WERI-Rb-1 (cell line): ENCODE measurements around the gene FRAS1.

Experiments
- DNase-seq: peaks from one replicate; pipeline ENCODE4 v3.0.0-alpha.2; 2020
- H3K27ac ChIP-seq: fragments of 250-450 bp; sonication (Bioruptor Pico); 2 replicates; pipeline ENCODE4 v1.5.1; 2020; ENCODE audit warnings: mild to moderate bottlenecking, moderate library complexity
- H3K27me3 ChIP-seq: fragments of 250-450 bp; sonication (Bioruptor Pico); 2 replicates; pipeline ENCODE4 v1.5.1; 2021; ENCODE audit warnings: mild to moderate bottlenecking, low read depth, moderate library complexity; ENCODE audit not compliant: insufficient read depth, severe bottlenecking
- H3K36me3 ChIP-seq: fragments of 250-450 bp; sonication (Bioruptor Pico); 2 replicates; pipeline ENCODE4 v1.5.1; 2020; ENCODE audit warnings: mild to moderate bottlenecking, moderate library complexity
- H3K4me3 ChIP-seq: 2 replicates; pipeline ENCODE4 v1.5.1; 2011; ENCODE audit warnings: low read depth, mild to moderate bottlenecking, control low read depth, low read length
- H3K9me3 ChIP-seq: fragments of 250-450 bp; sonication (Bioruptor Pico); 2 replicates; pipeline ENCODE4 v1.5.1; 2021; ENCODE audit warnings: mild to moderate bottlenecking, moderate library complexity; ENCODE audit not compliant: severe bottlenecking
- TF ChIP-seq, protein P1 (sequence below): IDR thresholded peaks from 2 replicates; pipeline ENCODE4 v1.5.1; 2011; ENCODE audit warnings: low read depth, mild to moderate bottlenecking, control low read depth, inconsistent platforms, low read length

Gene FRAS1

DNA sequence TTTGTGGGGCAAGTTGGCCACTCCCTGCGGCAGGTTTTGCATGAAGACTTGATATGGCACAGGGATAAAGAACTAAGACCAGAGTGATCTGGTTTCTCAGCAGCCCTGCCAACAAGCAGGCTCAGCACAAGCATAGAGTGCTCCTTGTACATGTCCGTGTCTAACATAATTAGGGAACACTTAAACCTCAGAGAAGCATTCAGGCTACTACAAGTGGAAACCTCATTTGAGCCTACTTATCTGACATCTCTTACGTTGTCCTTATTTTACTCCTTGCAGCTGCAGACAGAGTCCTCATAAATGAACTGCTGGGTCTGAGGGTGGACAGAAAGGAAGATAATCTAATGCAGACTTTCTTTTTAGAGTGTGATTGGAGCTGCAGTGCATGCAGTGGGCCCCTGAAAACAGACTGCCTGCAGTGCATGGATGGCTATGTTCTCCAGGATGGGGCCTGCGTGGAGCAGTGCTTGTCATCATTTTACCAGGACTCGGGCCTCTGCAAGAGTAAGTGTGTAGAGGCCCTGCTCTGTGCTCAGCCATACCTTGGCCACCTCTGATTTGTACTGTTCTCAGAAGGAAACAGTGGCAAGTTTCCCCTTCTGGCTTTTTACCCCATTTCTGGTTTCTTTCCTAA lies 315.3 kb downstream of the FRAS1 start:
- H3K36me3 ChIP-seq, result no peaks in the 10 kb centered on the region

DNA sequence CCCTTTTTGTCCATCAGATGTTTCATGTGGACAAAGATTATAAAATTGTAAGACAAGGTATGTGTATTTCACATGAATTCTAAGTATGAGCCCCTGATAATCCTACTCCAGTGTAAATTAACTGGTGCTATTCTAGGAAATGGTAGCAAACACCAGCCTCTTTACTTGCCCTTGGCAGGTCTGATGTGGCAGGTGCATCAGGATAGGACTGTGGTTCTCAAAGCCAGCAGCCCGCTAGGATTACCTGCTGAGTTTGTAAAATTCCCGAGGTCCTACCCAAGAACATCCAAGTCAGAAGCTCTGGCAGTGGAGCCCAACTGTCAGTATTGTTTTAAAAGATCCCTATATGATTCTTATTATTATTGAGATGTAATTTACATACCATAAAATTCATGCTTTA lies 320.4 kb downstream of the FRAS1 start:
- Histone ChIP-seq H3K9me3 (no peaks in the 10 kb centered on the region), H3K27me3 (peaks cover 6% of the 10 kb centered on the region), H3K4me3 (no peak overlapping the region), H3K36me3 (no peaks in the 10 kb centered on the region), H3K27ac (no peak overlapping the region)
- no peak for DNase-seq
- TF ChIP-seq, protein P1, sequence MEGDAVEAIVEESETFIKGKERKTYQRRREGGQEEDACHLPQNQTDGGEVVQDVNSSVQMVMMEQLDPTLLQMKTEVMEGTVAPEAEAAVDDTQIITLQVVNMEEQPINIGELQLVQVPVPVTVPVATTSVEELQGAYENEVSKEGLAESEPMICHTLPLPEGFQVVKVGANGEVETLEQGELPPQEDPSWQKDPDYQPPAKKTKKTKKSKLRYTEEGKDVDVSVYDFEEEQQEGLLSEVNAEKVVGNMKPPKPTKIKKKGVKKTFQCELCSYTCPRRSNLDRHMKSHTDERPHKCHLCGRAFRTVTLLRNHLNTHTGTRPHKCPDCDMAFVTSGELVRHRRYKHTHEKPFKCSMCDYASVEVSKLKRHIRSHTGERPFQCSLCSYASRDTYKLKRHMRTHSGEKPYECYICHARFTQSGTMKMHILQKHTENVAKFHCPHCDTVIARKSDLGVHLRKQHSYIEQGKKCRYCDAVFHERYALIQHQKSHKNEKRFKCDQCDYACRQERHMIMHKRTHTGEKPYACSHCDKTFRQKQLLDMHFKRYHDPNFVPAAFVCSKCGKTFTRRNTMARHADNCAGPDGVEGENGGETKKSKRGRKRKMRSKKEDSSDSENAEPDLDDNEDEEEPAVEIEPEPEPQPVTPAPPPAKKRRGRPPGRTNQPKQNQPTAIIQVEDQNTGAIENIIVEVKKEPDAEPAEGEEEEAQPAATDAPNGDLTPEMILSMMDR, result no peak

More for the DNA sequence above, 315.3 kb downstream of the FRAS1 start:
- TF ChIP-seq, protein P1, result no peak
- Histone ChIP-seq H3K9me3 (no peaks in the 10 kb centered on the region), H3K4me3 (no peak overlapping the region), H3K27ac (no peak overlapping the region), H3K27me3 (peaks cover 6% of the 10 kb centered on the region)
- DNase-seq, result no peak

DNA sequence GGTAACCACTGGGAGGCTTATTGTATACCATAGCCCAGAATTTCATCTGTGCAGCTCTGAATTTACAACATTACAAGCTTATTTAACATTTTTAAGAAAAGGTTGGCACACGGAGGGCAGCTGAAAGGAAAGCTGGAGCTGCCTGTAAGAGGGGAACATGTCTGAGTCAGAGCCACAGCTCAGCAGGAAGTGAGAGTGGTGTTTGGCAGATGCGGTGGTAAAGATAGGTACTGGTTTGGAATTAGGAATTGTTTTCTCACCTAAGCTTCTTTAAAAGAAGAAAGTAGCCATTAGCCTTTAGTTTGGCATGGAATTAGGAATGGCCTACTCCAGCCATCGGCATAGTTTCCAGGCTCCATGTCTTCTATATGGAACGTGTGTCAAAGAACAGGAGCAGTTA lies 321.9 kb downstream of the FRAS1 start:
- Histone ChIP-seq H3K4me3 (no peak overlapping the region), H3K36me3 (no peaks in the 10 kb centered on the region), H3K9me3 (no peaks in the 10 kb centered on the region), H3K27ac (no peak overlapping the region), H3K27me3 (peaks cover 6% of the 10 kb centered on the region)
- DNase-seq, result no peak
- TF ChIP-seq, protein P1, result no peak

DNA sequence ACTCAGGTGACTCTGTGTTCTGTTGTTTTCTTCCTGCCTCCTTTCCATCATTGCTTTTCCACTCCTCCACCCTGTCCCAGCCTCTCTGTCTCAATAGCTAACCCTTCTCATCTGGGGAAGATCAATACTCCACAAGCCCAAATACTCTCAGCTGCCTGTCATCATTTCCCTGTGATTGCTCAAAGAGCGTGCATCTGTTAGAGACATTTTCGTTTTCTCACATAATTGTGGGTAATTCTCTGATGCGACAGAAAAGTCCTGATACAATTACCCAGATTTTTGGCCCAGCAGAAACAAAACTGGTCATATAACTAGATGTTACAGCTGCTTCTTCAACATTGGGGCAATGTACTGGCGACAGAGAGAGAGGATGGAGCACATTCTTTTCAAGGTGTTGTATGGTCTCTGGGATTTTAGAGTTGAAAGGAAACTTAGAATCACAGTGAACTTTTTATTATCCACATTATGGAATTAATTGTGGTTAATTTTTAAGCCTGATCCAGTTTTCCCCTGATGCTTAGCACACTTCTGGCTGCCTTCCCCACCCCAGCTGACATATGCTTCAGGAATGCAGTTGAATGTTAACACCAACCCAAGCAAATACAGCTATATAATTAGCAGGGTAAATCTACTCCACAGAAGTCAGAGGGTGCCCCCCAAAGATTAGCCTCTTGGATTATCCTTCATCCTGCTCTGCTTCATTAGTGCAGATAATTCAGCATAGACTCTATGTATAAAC lies 323.0 kb downstream of the FRAS1 start:
- Histone ChIP-seq H3K27me3 (peaks cover 5% of the 10 kb centered on the region), H3K4me3 (no peak overlapping the region), H3K36me3 (no peaks in the 10 kb centered on the region), H3K27ac (no peak overlapping the region), H3K9me3 (no peaks in the 10 kb centered on the region)
- TF ChIP-seq, protein P1, result no peak
- DNase-seq, result no peak

DNA sequence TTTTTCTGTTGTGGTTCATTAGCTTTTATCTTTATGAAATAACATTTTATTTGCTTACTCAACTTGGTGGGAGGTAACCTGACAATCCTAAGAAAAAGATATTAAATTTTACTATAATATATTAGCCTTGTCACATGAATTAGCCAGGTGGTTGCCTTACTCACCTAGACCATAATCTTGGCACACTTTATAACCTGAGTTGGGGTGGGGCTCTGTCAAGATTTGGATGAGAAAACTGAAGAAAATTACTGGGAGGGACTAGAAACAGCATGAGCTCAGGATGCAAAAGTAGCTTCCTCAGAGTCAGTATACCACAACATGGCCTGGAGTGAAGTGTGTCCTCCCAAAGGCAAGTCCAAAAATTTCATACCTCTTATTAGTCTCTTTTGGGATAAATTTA lies 329.6 kb downstream of the FRAS1 start:
- H3K27ac ChIP-seq, result no peak overlapping the region
- TF ChIP-seq, protein P1, result no peak
- H3K4me3 ChIP-seq, result no peak overlapping the region
- H3K27me3 ChIP-seq, result no peaks in the 10 kb centered on the region
- H3K9me3 ChIP-seq, result no peaks in the 10 kb centered on the region
- DNase-seq, result no peak
- H3K36me3 ChIP-seq, result no peaks in the 10 kb centered on the region
